AG10803 (cell line): ENCODE results near the gene RPL28.
"Not testable (repeated sequence)": the region's sequence is repeated elsewhere in the genome, so short reads cannot be mapped to it uniquely, and the experiment has no call there.

Experiments used
- DNase-seq: peaks from one replicate; pipeline ENCODE4 v3.0.0; 2010; ENCODE audit warnings: low read depth
- H3K4me3 ChIP-seq: 2 replicates; pipeline ENCODE4 v1.5.1; 2011; ENCODE audit warnings: mild to moderate bottlenecking, low read length, control low read depth
- TF ChIP-seq, protein P1 (sequence below): conservative IDR thresholded peaks from 2 replicates; pipeline ENCODE4 v1.5.1; 2011; ENCODE audit warnings: mild to moderate bottlenecking, low read length, control low read depth, inconsistent platforms

The RPL28 gene

DNA sequence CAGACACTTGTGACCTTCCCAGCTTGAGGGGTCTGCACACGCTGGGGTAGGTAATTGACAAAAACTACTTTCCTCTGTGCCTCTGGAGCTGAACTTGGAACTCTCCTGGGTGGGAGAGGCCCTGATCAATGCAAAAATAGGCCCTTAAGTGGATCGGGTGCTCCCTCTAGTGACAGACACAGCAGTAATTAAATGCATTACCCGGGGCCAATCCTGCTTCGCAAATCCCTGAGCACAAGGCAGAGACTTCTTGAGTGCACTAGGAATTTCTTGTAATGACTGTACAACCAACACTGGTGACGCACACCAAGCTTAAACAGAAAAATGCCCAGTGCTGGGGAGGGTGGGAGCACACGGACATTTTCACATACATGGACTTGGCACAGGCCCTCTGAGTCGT, 32.5 kb downstream of the RPL28 start:
- no peak overlapping the region for H3K4me3 ChIP-seq
- peak; percentile 84 for DNase-seq
- TF ChIP-seq, protein P1, sequence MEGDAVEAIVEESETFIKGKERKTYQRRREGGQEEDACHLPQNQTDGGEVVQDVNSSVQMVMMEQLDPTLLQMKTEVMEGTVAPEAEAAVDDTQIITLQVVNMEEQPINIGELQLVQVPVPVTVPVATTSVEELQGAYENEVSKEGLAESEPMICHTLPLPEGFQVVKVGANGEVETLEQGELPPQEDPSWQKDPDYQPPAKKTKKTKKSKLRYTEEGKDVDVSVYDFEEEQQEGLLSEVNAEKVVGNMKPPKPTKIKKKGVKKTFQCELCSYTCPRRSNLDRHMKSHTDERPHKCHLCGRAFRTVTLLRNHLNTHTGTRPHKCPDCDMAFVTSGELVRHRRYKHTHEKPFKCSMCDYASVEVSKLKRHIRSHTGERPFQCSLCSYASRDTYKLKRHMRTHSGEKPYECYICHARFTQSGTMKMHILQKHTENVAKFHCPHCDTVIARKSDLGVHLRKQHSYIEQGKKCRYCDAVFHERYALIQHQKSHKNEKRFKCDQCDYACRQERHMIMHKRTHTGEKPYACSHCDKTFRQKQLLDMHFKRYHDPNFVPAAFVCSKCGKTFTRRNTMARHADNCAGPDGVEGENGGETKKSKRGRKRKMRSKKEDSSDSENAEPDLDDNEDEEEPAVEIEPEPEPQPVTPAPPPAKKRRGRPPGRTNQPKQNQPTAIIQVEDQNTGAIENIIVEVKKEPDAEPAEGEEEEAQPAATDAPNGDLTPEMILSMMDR, result peak; percentile 80

DNA sequence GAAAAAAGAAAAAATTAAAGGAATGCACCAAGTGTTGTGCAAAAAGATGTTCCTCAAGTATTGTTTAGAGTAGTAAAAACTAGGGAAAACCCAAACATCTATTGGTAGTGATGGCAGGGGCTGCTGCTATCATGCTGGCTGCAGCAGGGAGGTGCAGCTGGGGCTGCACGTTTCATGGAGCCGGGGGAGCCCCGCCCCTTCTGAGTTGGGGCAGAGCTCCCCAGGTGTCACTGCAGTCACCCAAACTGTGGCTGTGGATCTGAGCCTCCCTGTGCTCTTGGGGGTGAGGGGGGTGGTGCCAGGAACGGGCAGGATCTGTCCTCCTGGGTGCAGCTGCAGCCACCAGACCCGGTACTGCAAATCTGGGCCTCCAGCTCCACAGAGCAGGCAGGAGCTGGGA, 33.4 kb downstream of the RPL28 start:
- no peak for DNase-seq
- no peak overlapping the region for H3K4me3 ChIP-seq
- TF ChIP-seq, protein P1, result no peak

GRCh38 chr19:55419624-55420236, 34.0 kb downstream of the RPL28 start:
- TF ChIP-seq, protein P1, result no peak
- no peak overlapping the region for H3K4me3 ChIP-seq

GRCh38 chr19:55421281-55421680, 35.5 kb downstream of the RPL28 start:
- not testable (repeated sequence) for H3K4me3 ChIP-seq
- DNase-seq, result peak; percentile 20

More at GRCh38 chr19:55419624-55420236, 34.0 kb downstream of the RPL28 start:
- no peak for DNase-seq

- H3K4me3 ChIP-seq, result no peak overlapping the region
- DNase-seq, result no peak
- TF ChIP-seq, protein P1, result no peak
These were observed 37.7 kb downstream of the RPL28 start for GRCh38 chr19:55423225-55424005.

- TF ChIP-seq, protein P1, result no peak
- no peak overlapping the region for H3K4me3 ChIP-seq
- no peak for DNase-seq
These were observed 38.8 kb downstream of the RPL28 start for GRCh38 chr19:55424518-55424917.

DNA sequence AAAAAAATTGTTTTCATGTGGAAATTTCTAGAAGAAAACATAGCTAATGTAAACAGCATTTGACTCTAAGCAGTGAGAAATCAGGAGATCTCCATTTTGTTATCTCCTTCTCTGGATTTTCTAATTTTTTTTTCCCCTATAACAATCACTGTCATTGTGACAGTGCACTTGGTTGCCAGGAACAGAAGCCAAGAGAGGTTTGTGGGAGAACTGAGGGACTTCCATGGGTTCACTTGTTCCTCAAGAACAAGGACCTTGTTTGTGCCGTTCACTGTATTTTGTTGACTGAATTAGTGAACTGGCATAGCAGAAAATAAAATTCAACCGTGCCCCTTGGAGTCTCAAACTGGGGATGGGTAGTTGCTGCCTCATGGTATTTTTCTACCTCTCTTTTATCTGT, 40.3 kb downstream of the RPL28 start:
- TF ChIP-seq, protein P1, result no peak
- H3K4me3 ChIP-seq, result no peak overlapping the region
- no peak for DNase-seq
